Liver (tissue), 3 donors: ENCODE data around the gene BRME1.

Experiments used
- CTCF ChIP-seq: fragments of 150-350 bp; IDR thresholded peaks from 2 replicates; pipeline ENCODE4 v1.5.1; 2017; ENCODE audit warnings: improper control_type of control experiment, low read depth, low read length; ENCODE audit not compliant: missing input control
- GABPA ChIP-seq, 2 donors: IDR thresholded peaks in 1 of 2; conservative IDR thresholded peaks in 1 of 2; 2 replicates each; pipeline ENCODE4 v1.6.1; 2016; ENCODE audit warnings: antibody characterized with exemption in 2 of 2, mild to moderate bottlenecking in 1 of 2, moderate library complexity in 1 of 2
- HNF4G ChIP-seq: IDR thresholded peaks from 2 replicates; pipeline ENCODE4 v1.6.1; 2016; ENCODE audit warnings: antibody characterized with exemption
- JUND ChIP-seq, 2 donors: IDR thresholded peaks; 2 replicates each; pipeline ENCODE4 v1.6.1; 2016; ENCODE audit warnings: antibody characterized with exemption in 2 of 2
- NR2F2 ChIP-seq: IDR thresholded peaks from 2 replicates; pipeline ENCODE4 v1.6.1; 2016; ENCODE audit warnings: antibody characterized with exemption
- RXRA ChIP-seq, 2 donors: IDR thresholded peaks; 2 replicates each; pipeline ENCODE4 v1.6.1; 2017 to 2018; ENCODE audit warnings: antibody characterized with exemption in 2 of 2, mild to moderate bottlenecking in 1 of 2
- TAF1 ChIP-seq: conservative IDR thresholded peaks from 2 replicates; pipeline ENCODE4 v1.6.1; 2016; ENCODE audit warnings: antibody characterized with exemption, mild to moderate bottlenecking
- YY1 ChIP-seq: IDR thresholded peaks from 2 replicates; pipeline ENCODE4 v1.6.1; 2016; ENCODE audit warnings: antibody characterized with exemption, mild to moderate bottlenecking
- TF ChIP-seq, protein P1 (sequence below): IDR thresholded peaks from 2 replicates; pipeline ENCODE4 v1.6.1; 2016; ENCODE audit warnings: antibody characterized with exemption, mild to moderate bottlenecking
- donor health status: healthy.
- donor health status: healthy.

GRCh38 chr19:13838435-13839129 lies 67.3 kb downstream of the BRME1 start:
- TF ChIP-seq JUND (IDR thresholded peaks at IDR 0.05) (no peak), CTCF (no peak), TAF1 (no peak), NR2F2 (no peak), YY1 (no peak), HNF4G (no peak), GABPA (IDR thresholded peaks at IDR 0.05 in 1 of 2, conservative IDR thresholded peaks at IDR 0.05 in 1 of 2) (no peak), RXRA (IDR thresholded peaks at IDR 0.05) (no peak)
- TF ChIP-seq, protein P1, sequence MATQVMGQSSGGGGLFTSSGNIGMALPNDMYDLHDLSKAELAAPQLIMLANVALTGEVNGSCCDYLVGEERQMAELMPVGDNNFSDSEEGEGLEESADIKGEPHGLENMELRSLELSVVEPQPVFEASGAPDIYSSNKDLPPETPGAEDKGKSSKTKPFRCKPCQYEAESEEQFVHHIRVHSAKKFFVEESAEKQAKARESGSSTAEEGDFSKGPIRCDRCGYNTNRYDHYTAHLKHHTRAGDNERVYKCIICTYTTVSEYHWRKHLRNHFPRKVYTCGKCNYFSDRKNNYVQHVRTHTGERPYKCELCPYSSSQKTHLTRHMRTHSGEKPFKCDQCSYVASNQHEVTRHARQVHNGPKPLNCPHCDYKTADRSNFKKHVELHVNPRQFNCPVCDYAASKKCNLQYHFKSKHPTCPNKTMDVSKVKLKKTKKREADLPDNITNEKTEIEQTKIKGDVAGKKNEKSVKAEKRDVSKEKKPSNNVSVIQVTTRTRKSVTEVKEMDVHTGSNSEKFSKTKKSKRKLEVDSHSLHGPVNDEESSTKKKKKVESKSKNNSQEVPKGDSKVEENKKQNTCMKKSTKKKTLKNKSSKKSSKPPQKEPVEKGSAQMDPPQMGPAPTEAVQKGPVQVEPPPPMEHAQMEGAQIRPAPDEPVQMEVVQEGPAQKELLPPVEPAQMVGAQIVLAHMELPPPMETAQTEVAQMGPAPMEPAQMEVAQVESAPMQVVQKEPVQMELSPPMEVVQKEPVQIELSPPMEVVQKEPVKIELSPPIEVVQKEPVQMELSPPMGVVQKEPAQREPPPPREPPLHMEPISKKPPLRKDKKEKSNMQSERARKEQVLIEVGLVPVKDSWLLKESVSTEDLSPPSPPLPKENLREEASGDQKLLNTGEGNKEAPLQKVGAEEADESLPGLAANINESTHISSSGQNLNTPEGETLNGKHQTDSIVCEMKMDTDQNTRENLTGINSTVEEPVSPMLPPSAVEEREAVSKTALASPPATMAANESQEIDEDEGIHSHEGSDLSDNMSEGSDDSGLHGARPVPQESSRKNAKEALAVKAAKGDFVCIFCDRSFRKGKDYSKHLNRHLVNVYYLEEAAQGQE: no peak
